Heart left ventricle (tissue), 16 donors: ENCODE results near the gene GLRX3. TPM values are rescaled to one million over a fixed set of nuclear protein-coding genes. Genes with fewer than 3 reads are reported as not detected.
A peak's percentile ranks its signal among the peaks of the same experiment; 100 is the strongest.
"Not testable (repeated sequence)": the region's sequence is repeated elsewhere in the genome, so short reads cannot be mapped to it uniquely, and the experiment has no call there.

Experiments
- ATAC-seq, 4 donors: fragments of 200-7000 bp; cut with Tn5 transposase; one replicate each; pipeline ENCODE4 v1.9.1; 2020 to 2022; ENCODE audit warnings: moderate library complexity in 4 of 4, mild to moderate bottlenecking in 3 of 4, moderate number of reproducible peaks in 1 of 4
- DNase-seq, 5 donors: peaks; one replicate each; pipeline ENCODE4 v3.0.0-alpha.2; 2020
- H3K27ac ChIP-seq, 12 donors: fragments of 200-600 bp; sonication (generic) in 4 of 12; one replicate each; pipeline versions ENCODE4 v1.5.0 to v1.8.0; 2016 to 2022; ENCODE audit warnings: mild to moderate bottlenecking in 2 of 12
- H3K27me3 ChIP-seq, 9 donors: fragments of 200-600 bp; sonication (generic) in 2 of 9; one replicate each; pipeline versions ENCODE4 v1.5.1 to v1.8.0; 2016 to 2022; ENCODE audit warnings: mild to moderate bottlenecking in 3 of 9
- H3K36me3 ChIP-seq, 9 donors: fragments of 200-600 bp; sonication (generic) in 2 of 9; one replicate each; pipeline versions ENCODE4 v1.5.0 to v1.8.0; 2018 to 2022; ENCODE audit warnings: mild to moderate bottlenecking in 2 of 9
- H3K4me1 ChIP-seq, 12 donors: fragments of 200-600 bp; sonication (generic) in 4 of 12; one replicate each; pipeline versions ENCODE4 v1.5.0 to v1.8.0; 2016 to 2022; ENCODE audit warnings: mild to moderate bottlenecking in 3 of 12
- H3K4me3 ChIP-seq, 12 donors: fragments of 200-600 bp; sonication (generic) in 4 of 12; one replicate each; pipeline versions ENCODE4 v1.5.0 to v1.8.0; 2017 to 2022; ENCODE audit warnings: mild to moderate bottlenecking in 9 of 12, moderate library complexity in 4 of 12
- H3K9me3 ChIP-seq, 12 donors: fragments of 200-600 bp; sonication (generic) in 4 of 12; one replicate each; pipeline versions ENCODE4 v1.5.0 to v1.8.0; 2016 to 2022; ENCODE audit warnings: mild to moderate bottlenecking in 1 of 12
- POLR2A ChIP-seq, 2 donors: fragments of 450-650 bp; IDR thresholded peaks; one replicate each; pipeline ENCODE4 v1.6.1; 2017; ENCODE audit warnings: antibody characterized with exemption in 2 of 2, mild to moderate bottlenecking in 2 of 2, moderate library complexity in 2 of 2
- WGBS, 4 donors: extraction: QIAGEN DNeasy Blood & Tissue Kit in 2 of 4; methylation state at CpG; one replicate each; pipeline versions ENCODE4 v1.1.5 to v1.1.7; 2013 to 2018; 5-methylcytosine and 5-hydroxymethylcytosine counted together
- intact Hi-C, 10 donors: fragments of 100-400 bp; cut with DNase I; formaldehyde crosslinking; loops; one replicate each; pipeline versions ENCODE4 v1.11.1 to v1.14.2; 2022
- polyA plus RNA-seq, 2 donors: library from polyadenylated mRNA; stranded (reverse); fragments of 200-250 nt; gene quantifications; one replicate each; pipeline ENCODE4 v1.2.3, GENCODE V29; 2013
- total RNA-seq, 9 donors: library from RNA; depleted of rRNA in 2 of 9; stranded (reverse); fragments of >200 nt in 2 of 9; fragmentation: NEBNext Ultra II Directional in 3 of 9; extraction: Animal tissue kit (Norgen Biotek cat#: 25700) in 3 of 9; gene quantifications; one replicate each; pipeline versions ENCODE4 v1.1.0 to v1.2.4, GENCODE V29; 2016 to 2023
- TF ChIP-seq, protein P1 (sequence below), 12 donors: fragments of 200-600 bp; sonication (generic) in 4 of 12; IDR thresholded peaks; one replicate each; pipeline versions ENCODE4 v1.5.0 to v1.8.0; 2018 to 2022; ENCODE audit warnings: antibody characterized with exemption in 12 of 12, mild to moderate bottlenecking in 5 of 12
- donor health status: ischemic (EF 13 %, LVEDD 7.1; RV severe dilation, severe dysfunction).
- donor health status: healthy with polysubstance abuse.
- donor health status: DM: no; HTN: yes; CAD: no.
- donor health status: DM: no; HTN: no; CAD: no.
- donor health status: ischemic (EF 25% LVEDD 6.9; RV normal size, moderate dysfunction).
- donor health status: ischemic (EF 25% LVEDD 5.7; RV mildly dilated, moderate dysfunction).
- donor health status: healthy.
- donor health status: DM: yes; HTN: yes; CAD: no.
- donor health status: ischemic (EF 35%, LVEDD 5.7; RV mildly dilated, moderate dysfunction).
- donor health status: nonischemic (EF 11% LVEDD 7.7; RV severe dilation, severe dysfunction).
- donor health status: DM: yes; HTN: yes; CAD: no.
- donor health status: PGD.
- donor health status: ischemic (EF 29% LVEDD 5.4; RV normal size, mild dysfunction).
- donor health status: nonischemic (EF 23%, LVEDD 6.1; RV moderate dilation, normal function).

Gene GLRX3
- total and polyA plus RNA-seq, 11 donors = 54.0 to 180 (median 66.4) TPM

- peak in 2 of 4 donors; percentile 8 for ATAC-seq
- WGBS, 4 donors = 77 to 81% (median 79%) methylated on average over 25 to 26 of the region's 26 CpGs
- Histone ChIP-seq H3K4me1 (no peaks in the 10 kb centered on the region), H3K4me3 (no peak overlapping the region), H3K9me3 (no peaks in the 10 kb centered on the region), H3K27ac (no peak overlapping the region), H3K36me3 (no peaks in the 10 kb centered on the region), H3K27me3 (no peaks in the 10 kb centered on the region)
- DNase-seq = no peak
- TF ChIP-seq, protein P1, sequence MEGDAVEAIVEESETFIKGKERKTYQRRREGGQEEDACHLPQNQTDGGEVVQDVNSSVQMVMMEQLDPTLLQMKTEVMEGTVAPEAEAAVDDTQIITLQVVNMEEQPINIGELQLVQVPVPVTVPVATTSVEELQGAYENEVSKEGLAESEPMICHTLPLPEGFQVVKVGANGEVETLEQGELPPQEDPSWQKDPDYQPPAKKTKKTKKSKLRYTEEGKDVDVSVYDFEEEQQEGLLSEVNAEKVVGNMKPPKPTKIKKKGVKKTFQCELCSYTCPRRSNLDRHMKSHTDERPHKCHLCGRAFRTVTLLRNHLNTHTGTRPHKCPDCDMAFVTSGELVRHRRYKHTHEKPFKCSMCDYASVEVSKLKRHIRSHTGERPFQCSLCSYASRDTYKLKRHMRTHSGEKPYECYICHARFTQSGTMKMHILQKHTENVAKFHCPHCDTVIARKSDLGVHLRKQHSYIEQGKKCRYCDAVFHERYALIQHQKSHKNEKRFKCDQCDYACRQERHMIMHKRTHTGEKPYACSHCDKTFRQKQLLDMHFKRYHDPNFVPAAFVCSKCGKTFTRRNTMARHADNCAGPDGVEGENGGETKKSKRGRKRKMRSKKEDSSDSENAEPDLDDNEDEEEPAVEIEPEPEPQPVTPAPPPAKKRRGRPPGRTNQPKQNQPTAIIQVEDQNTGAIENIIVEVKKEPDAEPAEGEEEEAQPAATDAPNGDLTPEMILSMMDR (IDR thresholded peaks at IDR 0.05) = no peak
- TF ChIP-seq POLR2A (IDR thresholded peaks at IDR 0.05) = no peak
- intact Hi-C loops = no loop called here
These were observed 64.2 kb downstream of the GLRX3 start for GRCh38 chr10:130200179-130201042.

- DNase-seq = no peak
- Histone ChIP-seq H3K4me3 (no peak overlapping the region), H3K27me3 (no peaks in the 10 kb centered on the region), H3K36me3 (no peaks in the 10 kb centered on the region), H3K27ac (no peak overlapping the region), H3K4me1 (no peaks in the 10 kb centered on the region), H3K9me3 (no peaks in the 10 kb centered on the region)
- WGBS, 4 donors = 83 to 94% (median 88%) methylated on average over 8 of the region's 8 CpGs
- TF ChIP-seq POLR2A (IDR thresholded peaks at IDR 0.05) = no peak
- TF ChIP-seq, protein P1 (IDR thresholded peaks at IDR 0.05) = no peak
- intact Hi-C loops = no loop called here
- ATAC-seq = peak in 2 of 4 donors; percentile 8 to 14
These were observed 64.8 kb downstream of the GLRX3 start for GRCh38 chr10:130201043-130201380.

- intact Hi-C loops, ATAC-seq, DNase-seq, H3K27ac ChIP-seq, H3K9me3 ChIP-seq, H3K4me1 ChIP-seq, H3K27me3 ChIP-seq, H3K36me3 ChIP-seq, H3K4me3 ChIP-seq: not testable (repeated sequence)
- 43 to 62% (median 51%) methylated on average over 4 of the region's 4 CpGs for WGBS, 4 donors
These were observed 66.0 kb downstream of the GLRX3 start for GRCh38 chr10:130202150-130202549.

DNA sequence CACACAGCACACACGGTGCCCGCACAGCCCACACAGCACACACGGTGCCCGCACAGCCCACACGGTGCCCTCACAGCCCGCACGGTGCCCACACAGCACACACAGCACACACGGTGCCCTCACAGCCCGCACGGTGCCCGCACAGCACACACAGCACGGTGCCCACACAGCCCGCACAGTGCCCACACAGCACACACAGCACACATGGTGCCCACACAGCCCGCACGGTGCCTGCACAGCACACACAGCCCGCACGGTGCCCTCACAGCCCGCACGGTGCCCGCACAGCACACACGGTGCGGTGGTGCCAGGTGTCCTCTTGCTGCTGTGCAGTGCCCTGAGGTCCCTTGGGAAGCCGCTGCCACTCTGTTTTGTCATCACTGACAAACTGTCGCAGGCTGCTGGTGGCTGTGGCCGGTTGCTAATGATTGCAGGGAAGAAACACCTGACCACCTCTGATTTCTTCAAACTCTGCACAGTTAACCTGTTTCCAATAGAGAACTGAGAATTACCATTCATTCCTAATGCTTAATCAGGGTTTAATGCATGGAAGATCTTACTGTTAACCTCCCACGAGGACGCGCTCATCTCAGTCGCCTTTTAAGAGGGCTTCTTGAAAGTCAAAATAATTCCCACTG lies 66.9 kb downstream of the GLRX3 start:
- H3K27ac ChIP-seq = no peak overlapping the region
- intact Hi-C loops = no loop called here
- 87 to 90% (median 89%) methylated on average over 14 to 29 of the region's 29 CpGs for WGBS, 4 donors
- H3K27me3 ChIP-seq = no peaks in the 10 kb centered on the region
- TF ChIP-seq POLR2A (IDR thresholded peaks at IDR 0.05) = no peak
- H3K36me3 ChIP-seq = no peaks in the 10 kb centered on the region
- H3K9me3 ChIP-seq = no peaks in the 10 kb centered on the region
- ATAC-seq = no peak
- H3K4me3 ChIP-seq = no peak overlapping the region
- no peaks in the 10 kb centered on the region for H3K4me1 ChIP-seq
- DNase-seq = peak in 1 of 5 donors; percentile 7

- no peak overlapping the region for H3K27ac ChIP-seq
- TF ChIP-seq POLR2A (IDR thresholded peaks at IDR 0.05) = no peak
- TF ChIP-seq, protein P1 (IDR thresholded peaks at IDR 0.05) = no peak
- H3K4me3 ChIP-seq = no peak overlapping the region
- ATAC-seq (no peak), DNase-seq (peak in 1 of 5 donors; percentile 11)
- WGBS, 4 donors = 73 to 86% (median 75%) methylated on average over 12 to 18 of the region's 18 CpGs
- H3K4me1 ChIP-seq = no peaks in the 10 kb centered on the region
- H3K9me3 ChIP-seq = no peaks in the 10 kb centered on the region
- intact Hi-C loops = no loop called here
- no peaks in the 10 kb centered on the region for H3K27me3 ChIP-seq
- no peaks in the 10 kb centered on the region for H3K36me3 ChIP-seq
These were observed 67.4 kb downstream of the GLRX3 start for GRCh38 chr10:130203626-130204025.
